ENCODE measurements around the gene IFITM10. TPM values are rescaled to one million over a fixed set of nuclear protein-coding genes. Genes with fewer than 3 reads are reported as not detected.

Gene IFITM10
- total and polyA plus RNA-seq, 9 of the 15 experiments (the other 6 are each of a cell fraction or from before 2014, with no cell fraction given) = 0.08 to 0.13 (median 0.09) TPM; not detected in 6

DNA sequence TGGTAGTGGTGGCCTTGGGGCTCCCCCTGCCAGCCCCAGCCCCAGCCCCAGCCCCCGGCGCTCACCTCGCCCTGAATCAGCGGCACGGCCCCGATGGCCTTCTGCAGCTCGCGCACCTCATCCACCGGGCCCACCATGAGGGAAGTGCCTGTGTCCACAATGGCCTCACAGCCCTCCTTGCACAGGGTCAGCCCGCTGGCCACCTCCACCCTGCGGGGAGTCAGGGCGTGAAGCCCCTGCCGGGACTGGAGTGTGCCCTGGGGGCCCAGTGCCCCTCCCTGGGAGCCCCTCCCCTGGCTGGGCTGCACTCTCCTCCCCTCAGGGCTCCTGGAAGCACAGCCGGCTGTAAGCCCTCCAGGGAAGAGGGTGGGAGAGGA, 3.5 kb upstream of the IFITM10 start:
- ChIA-PET POLR2A (no interaction called here), CTCF (ENCODE audit: low intra/inter-chr PET ratio) (no interaction called here)
- Histone ChIP-seq H3K9me3 (replicated peaks; ENCODE audit: control insufficient read depth, insufficient read depth, low read depth, low read length) (no peaks in the 10 kb centered on the region), H3K9me1 (ENCODE audit: control insufficient read depth, insufficient read depth, low read length) (no peaks in the 10 kb centered on the region), H3K4me3 (no peak overlapping the region), H3K4me1 (replicated peaks in 1 of 2; ENCODE audit: control insufficient read depth in 2 of 2, insufficient read depth in 2 of 2, low read length in 2 of 2) (peaks cover 0 to 53% of the 10 kb centered on the region in 2 experiments; a peak in 2 of 5 replicates), H4K20me1 (replicated peaks; ENCODE audit: control insufficient read depth, insufficient read depth, low read length) (no peaks in the 10 kb centered on the region; the same call in 1 of the 2 replicates), H3K4me2 (ENCODE audit: insufficient read depth, low read length) (no peak overlapping the region), H3K27ac (ENCODE audit: extremely low read depth, low read depth, low read length) (no peak overlapping the region), H3K36me3 (ENCODE audit: control insufficient read depth, insufficient read depth, low read length) (peaks cover 16% of the 10 kb centered on the region; the same call in 1 of the 3 replicates), H3K9ac (ENCODE audit: insufficient read depth in 1 of 2, low read depth in 2 of 2, low read length in 2 of 2) (no peak overlapping the region), H3K27me3 (ENCODE audit: control insufficient read depth in 2 of 2, insufficient read depth in 2 of 2, low read length in 2 of 2) (no peaks in the 10 kb centered on the region), H2AFZ (ENCODE audit: low read depth, low read length) (no peak overlapping the region), H3K79me2 (ENCODE audit: control insufficient read depth, insufficient read depth, low read length) (no peaks in the 10 kb centered on the region)
- in situ Hi-C loops (cut with MboI) = no loop called here
- intact Hi-C loops (cut with micrococcal nuclease) = no loop called here
- WGBS (ENCODE audit: insufficient coverage, low coverage, missing lambda C conversion rate) = 90% methylated on average over 13 of the region's 14 CpGs
- TF ChIP-seq ZBTB17 (CRISPR knock-in tag; IDR thresholded peaks at IDR 0.05) = no peak
- no peak for TF ChIP-seq MYNN (IDR thresholded peaks at IDR 0.05)
- no peak for TF ChIP-seq MYNN (CRISPR knock-in tag; IDR thresholded peaks at IDR 0.05)
- TF ChIP-seq NR1H2 (CRISPR knock-in tag; IDR thresholded peaks at IDR 0.05) = no peak
- TF ChIP-seq SLC30A9 (CRISPR knock-in tag; IDR thresholded peaks at IDR 0.05) = no peak
- TF ChIP-seq CBX2 (IDR thresholded peaks at IDR 0.05; ENCODE audit: insufficient read depth, low read length, poor library complexity, severe bottlenecking) = no peak
- TF ChIP-seq PTTG1 (tag; IDR thresholded peaks at IDR 0.05; ENCODE audit: low read depth) = no peak
- no peak for TF ChIP-seq CCNT2 (IDR thresholded peaks at IDR 0.05; ENCODE audit: borderline replicate concordance, extremely low read depth, insufficient read length, low read depth, low read length)
- TF ChIP-seq, protein P1, sequence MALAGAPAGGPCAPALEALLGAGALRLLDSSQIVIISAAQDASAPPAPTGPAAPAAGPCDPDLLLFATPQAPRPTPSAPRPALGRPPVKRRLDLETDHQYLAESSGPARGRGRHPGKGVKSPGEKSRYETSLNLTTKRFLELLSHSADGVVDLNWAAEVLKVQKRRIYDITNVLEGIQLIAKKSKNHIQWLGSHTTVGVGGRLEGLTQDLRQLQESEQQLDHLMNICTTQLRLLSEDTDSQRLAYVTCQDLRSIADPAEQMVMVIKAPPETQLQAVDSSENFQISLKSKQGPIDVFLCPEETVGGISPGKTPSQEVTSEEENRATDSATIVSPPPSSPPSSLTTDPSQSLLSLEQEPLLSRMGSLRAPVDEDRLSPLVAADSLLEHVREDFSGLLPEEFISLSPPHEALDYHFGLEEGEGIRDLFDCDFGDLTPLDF (CRISPR knock-in tag; IDR thresholded peaks at IDR 0.05) = no peak
- BruUV-seq (replicated peaks) = no TSS peak
- ATAC-seq = no peak
- DNase-seq (ENCODE audit: extremely low read depth in 1 of 4, low spot score in 3 of 4) = no peak
- no peak for FAIRE-seq

Data from K562 (cell line).